Skeletal muscle tissue (tissue), 4 donors: ENCODE measurements around the gene SCGB1D2. TPM values are rescaled to one million over a fixed set of nuclear protein-coding genes. Genes with fewer than 3 reads are reported as not detected.

ENCODE experiments used
- H3K27ac ChIP-seq: one replicate; pipeline ENCODE4 v1.7.0; 2013; ENCODE audit warnings: mild to moderate bottlenecking, low read depth, low read length, inconsistent platforms
- H3K27me3 ChIP-seq, 3 donors: one replicate each; pipeline ENCODE4 v1.7.0; 2013; ENCODE audit warnings: low read length in 3 of 3; ENCODE audit not compliant: control insufficient read depth in 3 of 3, insufficient read depth in 3 of 3
- H3K36me3 ChIP-seq, 3 donors: one replicate each; pipeline ENCODE4 v1.7.0; 2013; ENCODE audit warnings: low read length in 3 of 3; ENCODE audit not compliant: control insufficient read depth in 3 of 3, insufficient read depth in 3 of 3
- H3K4me1 ChIP-seq, 3 donors: one replicate each; pipeline ENCODE4 v1.7.0; 2013; ENCODE audit warnings: low read length in 3 of 3, mild to moderate bottlenecking in 3 of 3; ENCODE audit not compliant: control insufficient read depth in 3 of 3, insufficient read depth in 3 of 3
- H3K4me3 ChIP-seq, 3 donors: one replicate each; pipeline ENCODE4 v1.7.0; 2013; ENCODE audit warnings: low read length in 3 of 3
- H3K9ac ChIP-seq, 3 donors: one replicate each; pipeline ENCODE4 v1.7.0; 2013; ENCODE audit warnings: low read length in 3 of 3, mild to moderate bottlenecking in 3 of 3, moderate library complexity in 2 of 3, low read depth in 1 of 3
- H3K9me3 ChIP-seq, 3 donors: one replicate each; pipeline ENCODE4 v1.7.0; 2013; ENCODE audit warnings: low read length in 3 of 3; ENCODE audit not compliant: control insufficient read depth in 3 of 3
- total RNA-seq: library from RNA; depleted of rRNA; stranded (reverse); fragments of >200 nt; gene quantifications from one replicate; pipeline ENCODE4 v1.2.3, GENCODE V29; 2014
- donor health status: Osteomylitis.

The SCGB1D2 gene
- total RNA-seq, 1 donor from 2014 or later, result not detected

GRCh38 chr11:62251698-62252097 is 9.7 kb downstream of the SCGB1D2 start:
- no peak overlapping the region for H3K9ac ChIP-seq
- H3K36me3 ChIP-seq, result no peaks in the 10 kb centered on the region
- no peaks in the 10 kb centered on the region for H3K4me1 ChIP-seq
- H3K4me3 ChIP-seq, result no peak overlapping the region
- no peak overlapping the region for H3K27ac ChIP-seq
- H3K9me3 ChIP-seq, result peaks cover 5 to 14% (median 11%) of the 10 kb centered on the region in 3 donors
- peaks cover 0 to 2% (median 0%) of the 10 kb centered on the region in 3 donors for H3K27me3 ChIP-seq

GRCh38 chr11:62253999-62254542 is 12.0 kb downstream of the SCGB1D2 start:
- no peaks in the 10 kb centered on the region for H3K4me1 ChIP-seq
- no peak overlapping the region for H3K27ac ChIP-seq
- H3K9me3 ChIP-seq, result peaks cover 5 to 14% (median 11%) of the 10 kb centered on the region in 3 donors
- no peak overlapping the region for H3K9ac ChIP-seq
- no peaks in the 10 kb centered on the region for H3K36me3 ChIP-seq
- H3K4me3 ChIP-seq, result no peak overlapping the region
- peaks cover 0 to 2% (median 0%) of the 10 kb centered on the region in 3 donors for H3K27me3 ChIP-seq

GRCh38 chr11:62256281-62256680 is 14.2 kb downstream of the SCGB1D2 start:
- Histone ChIP-seq H3K4me1 (no peaks in the 10 kb centered on the region), H3K4me3 (no peak overlapping the region), H3K27me3 (peaks cover 0 to 2% (median 0%) of the 10 kb centered on the region in 3 donors), H3K9me3 (peaks cover 5 to 8% (median 5%) of the 10 kb centered on the region in 3 donors), H3K36me3 (no peaks in the 10 kb centered on the region), H3K27ac (no peak overlapping the region), H3K9ac (no peak overlapping the region)

- no peaks in the 10 kb centered on the region for H3K9me3 ChIP-seq
- no peaks in the 10 kb centered on the region for H3K36me3 ChIP-seq
- H3K27me3 ChIP-seq, result peaks cover 0 to 2% (median 0%) of the 10 kb centered on the region in 3 donors
- H3K4me3 ChIP-seq, result no peak overlapping the region
- H3K4me1 ChIP-seq, result no peaks in the 10 kb centered on the region
- H3K9ac ChIP-seq, result no peak overlapping the region
- H3K27ac ChIP-seq, result no peak overlapping the region
Measured at GRCh38 chr11:62260261-62260953, 18.4 kb downstream of the SCGB1D2 start.

- H3K4me1 ChIP-seq, result no peaks in the 10 kb centered on the region
- H3K36me3 ChIP-seq, result no peaks in the 10 kb centered on the region
- H3K4me3 ChIP-seq, result no peak overlapping the region
- peaks cover 0 to 4% (median under 1%) of the 10 kb centered on the region in 3 donors for H3K27me3 ChIP-seq
- H3K27ac ChIP-seq, result no peak overlapping the region
- no peak overlapping the region for H3K9ac ChIP-seq
- no peaks in the 10 kb centered on the region for H3K9me3 ChIP-seq
Measured at GRCh38 chr11:62264004-62264403, 22.0 kb downstream of the SCGB1D2 start.

GRCh38 chr11:62266558-62266957 is 24.5 kb downstream of the SCGB1D2 start:
- Histone ChIP-seq H3K4me1 (no peaks in the 10 kb centered on the region), H3K9me3 (no peaks in the 10 kb centered on the region), H3K27me3 (peaks cover 0 to 7% (median 4%) of the 10 kb centered on the region in 3 donors), H3K4me3 (no peak overlapping the region), H3K36me3 (no peaks in the 10 kb centered on the region), H3K27ac (no peak overlapping the region), H3K9ac (no peak overlapping the region)

GRCh38 chr11:62267050-62267449 is 25.0 kb downstream of the SCGB1D2 start:
- Histone ChIP-seq H3K36me3 (no peaks in the 10 kb centered on the region), H3K27ac (no peak overlapping the region), H3K27me3 (peaks cover 0 to 7% (median 4%) of the 10 kb centered on the region in 3 donors), H3K9ac (no peak overlapping the region), H3K4me3 (no peak overlapping the region), H3K9me3 (no peaks in the 10 kb centered on the region), H3K4me1 (no peaks in the 10 kb centered on the region)

GRCh38 chr11:62267576-62267975 is 25.5 kb downstream of the SCGB1D2 start:
- Histone ChIP-seq H3K9me3 (no peaks in the 10 kb centered on the region), H3K4me3 (no peak overlapping the region), H3K27me3 (peaks cover 0 to 7% (median 4%) of the 10 kb centered on the region in 3 donors), H3K36me3 (no peaks in the 10 kb centered on the region), H3K9ac (no peak overlapping the region), H3K4me1 (no peaks in the 10 kb centered on the region), H3K27ac (no peak overlapping the region)

- H3K4me3 ChIP-seq, result no peak within 1 kb of the TSS
- no peak within 1 kb of the TSS for H3K27ac ChIP-seq
- no peaks in the 10 kb centered on the region for H3K4me1 ChIP-seq
- no peaks in the 10 kb centered on the region for H3K36me3 ChIP-seq
- no peaks in the 10 kb centered on the region for H3K9me3 ChIP-seq
- H3K9ac ChIP-seq, result no peak within 1 kb of the TSS
- peaks cover 0 to 7% (median 4%) of the 10 kb centered on the region in 3 donors for H3K27me3 ChIP-seq
Measured at GRCh38 chr11:62269654-62270278, 27.7 kb downstream of the SCGB1D2 start, which contains the start of gene SCGB2A2. TSS of gene SCGB2A2 (plus strand) at chr11:62270158. CDS start at chr11:62270217, 59 bp downstream.

GRCh38 chr11:62273284-62273683 is 31.2 kb downstream of the SCGB1D2 start:
- Histone ChIP-seq H3K4me1 (no peaks in the 10 kb centered on the region), H3K9ac (no peak overlapping the region), H3K27ac (no peak overlapping the region), H3K9me3 (no peaks in the 10 kb centered on the region), H3K27me3 (peaks cover 0 to 7% (median 4%) of the 10 kb centered on the region in 3 donors), H3K36me3 (no peaks in the 10 kb centered on the region), H3K4me3 (no peak overlapping the region)
